HEK293 (cell line): ENCODE results near the gene ERBB4.

Experiments used
- KLF1 ChIP-seq: fragments of 450-650 bp; formaldehyde crosslinking; IDR thresholded peaks from 2 replicates; pipeline ENCODE4 v1.5.1; 2016; ENCODE audit warnings: missing biosample characterization, missing genetic modification characterization
- KLF16 ChIP-seq: fragments of 450-650 bp; formaldehyde crosslinking; IDR thresholded peaks from 2 replicates; pipeline ENCODE4 v1.5.1; 2017; ENCODE audit warnings: missing biosample characterization, missing genetic modification characterization
- KLF9 ChIP-seq: fragments of 450-650 bp; formaldehyde crosslinking; IDR thresholded peaks from 2 replicates; pipeline ENCODE4 v1.5.1; 2016; ENCODE audit warnings: missing biosample characterization, missing genetic modification characterization, low read depth
- TCF7L2 ChIP-seq: IDR thresholded peaks from 2 replicates; pipeline ENCODE4 v1.6.1; 2011; ENCODE audit warnings: low read depth, mild to moderate bottlenecking, inconsistent platforms, low read length, moderate library complexity, borderline replicate concordance
- YY2 ChIP-seq: fragments of 450-650 bp; formaldehyde crosslinking; IDR thresholded peaks from 2 replicates; pipeline ENCODE4 v1.5.1; 2016; ENCODE audit warnings: missing biosample characterization, missing genetic modification characterization
- ZBTB17 ChIP-seq: fragments of 450-650 bp; formaldehyde crosslinking; IDR thresholded peaks from 2 replicates; pipeline ENCODE4 v1.5.1; 2016; ENCODE audit warnings: missing biosample characterization, missing genetic modification characterization
- ZBTB21 ChIP-seq: fragments of 450-650 bp; formaldehyde crosslinking; IDR thresholded peaks from 2 replicates; pipeline ENCODE4 v1.5.1; 2017; ENCODE audit warnings: missing biosample characterization, missing genetic modification characterization
- ZNF10 ChIP-seq: fragments of 450-650 bp; formaldehyde crosslinking; IDR thresholded peaks from 2 replicates; pipeline ENCODE4 v1.5.1; 2017; ENCODE audit warnings: missing biosample characterization, missing genetic modification characterization
- ZNF211 ChIP-seq: fragments of 450-650 bp; formaldehyde crosslinking; IDR thresholded peaks from 2 replicates; pipeline ENCODE4 v1.5.1; 2016; ENCODE audit warnings: low read depth, missing biosample characterization, missing genetic modification characterization
- TF ChIP-seq, protein P1 (sequence below): fragments of 450-650 bp; formaldehyde crosslinking; IDR thresholded peaks from 2 replicates; pipeline ENCODE4 v1.5.1; 2016; ENCODE audit warnings: missing biosample characterization, missing genetic modification characterization
- TF ChIP-seq, protein P2 (sequence below): fragments of 450-650 bp; formaldehyde crosslinking; IDR thresholded peaks from 2 replicates; pipeline ENCODE4 v1.5.1; 2016; ENCODE audit warnings: missing biosample characterization, missing genetic modification characterization
- TF ChIP-seq, protein P3 (sequence below): fragments of 450-650 bp; formaldehyde crosslinking; IDR thresholded peaks from 2 replicates; pipeline ENCODE4 v1.5.1; 2016; ENCODE audit warnings: missing biosample characterization, missing genetic modification characterization

DNA sequence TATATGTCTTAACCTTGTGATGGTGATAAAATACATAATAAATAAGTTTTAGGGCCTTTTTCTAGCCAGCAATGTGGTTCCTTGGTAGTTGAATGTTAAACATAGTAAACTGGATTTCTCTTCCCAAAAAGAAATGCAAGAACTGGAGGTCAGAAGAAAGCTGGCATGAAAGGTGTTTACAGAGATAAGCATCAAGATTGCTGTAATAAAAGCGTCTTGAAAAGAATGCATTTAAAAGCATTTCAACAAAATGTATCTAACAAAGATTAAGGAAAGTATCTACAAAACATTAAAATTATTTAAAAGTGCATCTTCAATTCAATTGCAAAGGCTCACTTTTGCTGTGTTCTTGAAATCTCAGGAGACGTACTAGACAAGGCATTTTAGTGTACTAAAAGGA lies 419.0 kb downstream of the ERBB4 start:
- TF ChIP-seq ZBTB21 (tag by site-specific recombination) (no peak), TCF7L2 (no peak), YY2 (tag by site-specific recombination) (no peak), KLF1 (tag by site-specific recombination) (no peak), KLF9 (no peak), KLF16 (tag by site-specific recombination) (no peak), ZNF211 (tag by site-specific recombination) (no peak), ZBTB17 (tag by site-specific recombination) (no peak), ZNF10 (no peak)
- TF ChIP-seq, protein P1, sequence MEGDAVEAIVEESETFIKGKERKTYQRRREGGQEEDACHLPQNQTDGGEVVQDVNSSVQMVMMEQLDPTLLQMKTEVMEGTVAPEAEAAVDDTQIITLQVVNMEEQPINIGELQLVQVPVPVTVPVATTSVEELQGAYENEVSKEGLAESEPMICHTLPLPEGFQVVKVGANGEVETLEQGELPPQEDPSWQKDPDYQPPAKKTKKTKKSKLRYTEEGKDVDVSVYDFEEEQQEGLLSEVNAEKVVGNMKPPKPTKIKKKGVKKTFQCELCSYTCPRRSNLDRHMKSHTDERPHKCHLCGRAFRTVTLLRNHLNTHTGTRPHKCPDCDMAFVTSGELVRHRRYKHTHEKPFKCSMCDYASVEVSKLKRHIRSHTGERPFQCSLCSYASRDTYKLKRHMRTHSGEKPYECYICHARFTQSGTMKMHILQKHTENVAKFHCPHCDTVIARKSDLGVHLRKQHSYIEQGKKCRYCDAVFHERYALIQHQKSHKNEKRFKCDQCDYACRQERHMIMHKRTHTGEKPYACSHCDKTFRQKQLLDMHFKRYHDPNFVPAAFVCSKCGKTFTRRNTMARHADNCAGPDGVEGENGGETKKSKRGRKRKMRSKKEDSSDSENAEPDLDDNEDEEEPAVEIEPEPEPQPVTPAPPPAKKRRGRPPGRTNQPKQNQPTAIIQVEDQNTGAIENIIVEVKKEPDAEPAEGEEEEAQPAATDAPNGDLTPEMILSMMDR: no peak
- TF ChIP-seq, protein P2, sequence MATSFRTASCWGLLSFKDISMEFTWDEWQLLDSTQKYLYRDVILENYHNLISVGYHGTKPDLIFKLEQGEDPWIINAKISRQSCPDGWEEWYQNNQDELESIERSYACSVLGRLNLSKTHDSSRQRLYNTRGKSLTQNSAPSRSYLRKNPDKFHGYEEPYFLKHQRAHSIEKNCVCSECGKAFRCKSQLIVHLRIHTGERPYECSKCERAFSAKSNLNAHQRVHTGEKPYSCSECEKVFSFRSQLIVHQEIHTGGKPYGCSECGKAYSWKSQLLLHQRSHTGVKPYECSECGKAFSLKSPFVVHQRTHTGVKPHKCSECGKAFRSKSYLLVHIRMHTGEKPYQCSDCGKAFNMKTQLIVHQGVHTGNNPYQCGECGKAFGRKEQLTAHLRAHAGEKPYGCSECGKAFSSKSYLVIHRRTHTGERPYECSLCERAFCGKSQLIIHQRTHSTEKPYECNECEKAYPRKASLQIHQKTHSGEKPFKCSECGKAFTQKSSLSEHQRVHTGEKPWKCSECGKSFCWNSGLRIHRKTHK (tag by site-specific recombination): no peak
- TF ChIP-seq, protein P3, sequence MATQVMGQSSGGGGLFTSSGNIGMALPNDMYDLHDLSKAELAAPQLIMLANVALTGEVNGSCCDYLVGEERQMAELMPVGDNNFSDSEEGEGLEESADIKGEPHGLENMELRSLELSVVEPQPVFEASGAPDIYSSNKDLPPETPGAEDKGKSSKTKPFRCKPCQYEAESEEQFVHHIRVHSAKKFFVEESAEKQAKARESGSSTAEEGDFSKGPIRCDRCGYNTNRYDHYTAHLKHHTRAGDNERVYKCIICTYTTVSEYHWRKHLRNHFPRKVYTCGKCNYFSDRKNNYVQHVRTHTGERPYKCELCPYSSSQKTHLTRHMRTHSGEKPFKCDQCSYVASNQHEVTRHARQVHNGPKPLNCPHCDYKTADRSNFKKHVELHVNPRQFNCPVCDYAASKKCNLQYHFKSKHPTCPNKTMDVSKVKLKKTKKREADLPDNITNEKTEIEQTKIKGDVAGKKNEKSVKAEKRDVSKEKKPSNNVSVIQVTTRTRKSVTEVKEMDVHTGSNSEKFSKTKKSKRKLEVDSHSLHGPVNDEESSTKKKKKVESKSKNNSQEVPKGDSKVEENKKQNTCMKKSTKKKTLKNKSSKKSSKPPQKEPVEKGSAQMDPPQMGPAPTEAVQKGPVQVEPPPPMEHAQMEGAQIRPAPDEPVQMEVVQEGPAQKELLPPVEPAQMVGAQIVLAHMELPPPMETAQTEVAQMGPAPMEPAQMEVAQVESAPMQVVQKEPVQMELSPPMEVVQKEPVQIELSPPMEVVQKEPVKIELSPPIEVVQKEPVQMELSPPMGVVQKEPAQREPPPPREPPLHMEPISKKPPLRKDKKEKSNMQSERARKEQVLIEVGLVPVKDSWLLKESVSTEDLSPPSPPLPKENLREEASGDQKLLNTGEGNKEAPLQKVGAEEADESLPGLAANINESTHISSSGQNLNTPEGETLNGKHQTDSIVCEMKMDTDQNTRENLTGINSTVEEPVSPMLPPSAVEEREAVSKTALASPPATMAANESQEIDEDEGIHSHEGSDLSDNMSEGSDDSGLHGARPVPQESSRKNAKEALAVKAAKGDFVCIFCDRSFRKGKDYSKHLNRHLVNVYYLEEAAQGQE (tag by site-specific recombination): no peak
